Smooth muscle cell (in vitro differentiated cells): Measurements from ENCODE around the gene DNAAF8. TPM values are rescaled to one million over a fixed set of nuclear protein-coding genes. Genes with fewer than 3 reads are reported as not detected.

Source experiments
- DNase-seq: peaks from one replicate; lab custom pipeline; 2025; ENCODE audit not compliant: unreplicated experiment; lab: John Stamatoyannopoulos, UW
- H2AFZ ChIP-seq: fragments of 200-600 bp; sonication (generic); 2 replicates; pipeline ENCODE4 v1.6.0; 2016; ENCODE audit warnings: antibody characterized with exemption, low read depth, mild to moderate bottlenecking
- H3F3A ChIP-seq: fragments of 200-600 bp; sonication (generic); 2 replicates; pipeline ENCODE4 v1.6.0; 2017; ENCODE audit warnings: antibody characterized with exemption, low read depth
- H3K27ac ChIP-seq: fragments of 200-600 bp; sonication (generic); 2 replicates; pipeline ENCODE4 v1.5.1; 2016; ENCODE audit warnings: low read depth, mild to moderate bottlenecking
- H3K27me3 ChIP-seq: fragments of 200-600 bp; sonication (generic); 2 replicates; pipeline ENCODE4 v1.6.1; 2016; ENCODE audit warnings: low read depth, mild to moderate bottlenecking
- H3K36me3 ChIP-seq: fragments of 200-600 bp; sonication (generic); 2 replicates; pipeline ENCODE4 v1.5.1; 2016; ENCODE audit warnings: low read depth
- H3K4me1 ChIP-seq: fragments of 200-600 bp; sonication (generic); 2 replicates; pipeline ENCODE4 v1.5.1; 2016; ENCODE audit warnings: low read depth
- H3K4me2 ChIP-seq: fragments of 200-600 bp; sonication (generic); 2 replicates; pipeline ENCODE4 v1.6.0; 2016; ENCODE audit warnings: mild to moderate bottlenecking
- H3K4me3 ChIP-seq: fragments of 200-600 bp; sonication (generic); 2 replicates; pipeline ENCODE4 v1.5.1; 2016; ENCODE audit warnings: mild to moderate bottlenecking
- H3K79me2 ChIP-seq: fragments of 200-600 bp; sonication (generic); 2 replicates; pipeline ENCODE4 v1.6.0; 2016; ENCODE audit warnings: low read depth, mild to moderate bottlenecking
- H3K9ac ChIP-seq: fragments of 200-600 bp; sonication (generic); 2 replicates; pipeline ENCODE4 v1.6.0; 2016; ENCODE audit warnings: low read depth
- H3K9me3 ChIP-seq: fragments of 200-600 bp; sonication (generic); replicated peaks from 2 replicates; pipeline ENCODE4 v1.5.1; 2016; ENCODE audit warnings: low read depth
- H4K20me1 ChIP-seq: fragments of 200-600 bp; sonication (generic); 2 replicates; pipeline ENCODE4 v1.6.0; 2016; ENCODE audit warnings: low read depth
- WGBS: methylation state at CpG from one replicate; pipeline ENCODE4 v1.1.7; 2016; ENCODE audit warnings: low lambda C conversion rate; 5-methylcytosine and 5-hydroxymethylcytosine counted together
- polyA plus RNA-seq: library from polyadenylated mRNA; unstranded; fragments of >200 nt; fragmentation: Nextera tagmentation; extraction: Ambion mirVana; gene quantifications from 2 replicates; pipeline ENCODE4 v1.2.1, GENCODE V29; 2016
- total RNA-seq: library from RNA; depleted of rRNA; stranded (reverse); fragments of >200 nt; gene quantifications from 2 replicates; pipeline ENCODE4 v1.2.3, GENCODE V29; 2014
- TF ChIP-seq, protein P1 (sequence below): fragments of 200-600 bp; sonication (generic); IDR thresholded peaks from 2 replicates; pipeline ENCODE4 v1.5.1; 2017; ENCODE audit warnings: borderline replicate concordance, mild to moderate bottlenecking, antibody characterized with exemption; ENCODE audit not compliant: insufficient read depth, poor library complexity, severe bottlenecking

The DNAAF8 gene
- total and polyA plus RNA-seq, 2 experiments from 2014 or later = 2.9 TPM; not detected in 1

DNA sequence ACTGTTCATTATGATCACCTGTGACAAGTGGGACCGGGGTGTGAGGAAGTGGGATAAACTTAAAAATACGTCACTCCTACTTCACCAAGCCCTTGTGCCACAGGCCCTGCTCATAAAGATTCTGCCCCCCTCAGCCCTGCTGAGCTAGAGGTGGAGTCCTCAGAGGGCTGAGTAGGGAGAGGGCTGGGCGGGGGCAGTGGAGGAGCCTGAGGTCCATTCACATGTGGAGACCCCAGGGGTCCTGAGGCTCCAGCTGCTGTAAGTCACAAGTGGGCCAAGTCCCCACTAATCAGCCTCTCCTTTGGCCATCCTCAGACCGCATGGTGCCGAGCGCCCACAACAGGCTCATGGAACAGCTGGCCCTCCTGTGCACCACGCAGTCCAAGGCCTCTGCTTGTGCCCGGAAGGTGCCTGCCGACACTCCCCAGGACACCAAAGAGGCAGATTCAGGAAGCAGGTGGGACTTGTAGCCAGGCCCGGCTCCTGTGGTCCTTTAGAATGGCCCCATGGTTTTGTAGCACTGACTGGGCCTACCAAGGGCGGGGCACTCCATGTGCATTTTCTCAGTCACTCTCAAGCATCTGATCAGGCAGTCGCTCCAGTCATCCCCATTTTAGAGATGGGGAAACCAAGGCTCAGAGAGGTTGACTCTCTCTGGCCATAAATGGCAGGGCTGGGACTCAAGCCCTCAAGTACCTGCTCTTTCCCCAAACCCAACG lies 10.4 kb downstream of the DNAAF8 start:
- Histone ChIP-seq H3K79me2 (no peaks in the 10 kb centered on the region), H3K9ac (no peak overlapping the region), H4K20me1 (no peaks in the 10 kb centered on the region), H3K36me3 (no peaks in the 10 kb centered on the region), H3K4me2 (no peak overlapping the region), H2AFZ (no peak overlapping the region), H3K27ac (no peak overlapping the region), H3K4me1 (no peaks in the 10 kb centered on the region), H3K27me3 (no peaks in the 10 kb centered on the region), H3F3A (no peaks in the 10 kb centered on the region), H3K4me3 (no peak overlapping the region), H3K9me3 (no peaks in the 10 kb centered on the region)
- no peak for DNase-seq
- 86% methylated on average over 13 of the region's 13 CpGs for WGBS
- TF ChIP-seq, protein P1, sequence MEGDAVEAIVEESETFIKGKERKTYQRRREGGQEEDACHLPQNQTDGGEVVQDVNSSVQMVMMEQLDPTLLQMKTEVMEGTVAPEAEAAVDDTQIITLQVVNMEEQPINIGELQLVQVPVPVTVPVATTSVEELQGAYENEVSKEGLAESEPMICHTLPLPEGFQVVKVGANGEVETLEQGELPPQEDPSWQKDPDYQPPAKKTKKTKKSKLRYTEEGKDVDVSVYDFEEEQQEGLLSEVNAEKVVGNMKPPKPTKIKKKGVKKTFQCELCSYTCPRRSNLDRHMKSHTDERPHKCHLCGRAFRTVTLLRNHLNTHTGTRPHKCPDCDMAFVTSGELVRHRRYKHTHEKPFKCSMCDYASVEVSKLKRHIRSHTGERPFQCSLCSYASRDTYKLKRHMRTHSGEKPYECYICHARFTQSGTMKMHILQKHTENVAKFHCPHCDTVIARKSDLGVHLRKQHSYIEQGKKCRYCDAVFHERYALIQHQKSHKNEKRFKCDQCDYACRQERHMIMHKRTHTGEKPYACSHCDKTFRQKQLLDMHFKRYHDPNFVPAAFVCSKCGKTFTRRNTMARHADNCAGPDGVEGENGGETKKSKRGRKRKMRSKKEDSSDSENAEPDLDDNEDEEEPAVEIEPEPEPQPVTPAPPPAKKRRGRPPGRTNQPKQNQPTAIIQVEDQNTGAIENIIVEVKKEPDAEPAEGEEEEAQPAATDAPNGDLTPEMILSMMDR = no peak

DNA sequence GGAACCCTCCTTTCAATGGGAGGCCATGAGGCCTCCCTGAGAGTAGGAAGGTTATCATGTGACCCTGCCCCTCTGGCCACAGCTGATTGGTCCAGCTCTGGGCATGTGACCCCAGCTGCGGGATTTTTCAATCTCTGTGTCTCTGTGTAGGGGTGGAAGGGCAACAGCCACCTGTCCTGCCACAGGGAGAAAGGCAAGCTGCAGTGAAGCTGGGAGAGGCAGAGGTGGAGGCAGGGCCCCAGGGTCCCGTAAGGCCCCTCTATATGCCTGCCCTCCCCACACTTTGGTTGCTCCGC lies 10.9 kb downstream of the DNAAF8 start:
- Histone ChIP-seq H3K4me2 (no peak overlapping the region), H3K9me3 (no peaks in the 10 kb centered on the region), H2AFZ (no peak overlapping the region), H3K36me3 (no peaks in the 10 kb centered on the region), H4K20me1 (no peaks in the 10 kb centered on the region), H3K4me3 (no peak overlapping the region), H3K27ac (no peak overlapping the region), H3K27me3 (no peaks in the 10 kb centered on the region), H3K4me1 (no peaks in the 10 kb centered on the region), H3K79me2 (no peaks in the 10 kb centered on the region), H3K9ac (no peak overlapping the region), H3F3A (no peaks in the 10 kb centered on the region)
- no peak for DNase-seq
- 90% methylated on average over 3 of the region's 3 CpGs for WGBS
- TF ChIP-seq, protein P1 = no peak

DNA sequence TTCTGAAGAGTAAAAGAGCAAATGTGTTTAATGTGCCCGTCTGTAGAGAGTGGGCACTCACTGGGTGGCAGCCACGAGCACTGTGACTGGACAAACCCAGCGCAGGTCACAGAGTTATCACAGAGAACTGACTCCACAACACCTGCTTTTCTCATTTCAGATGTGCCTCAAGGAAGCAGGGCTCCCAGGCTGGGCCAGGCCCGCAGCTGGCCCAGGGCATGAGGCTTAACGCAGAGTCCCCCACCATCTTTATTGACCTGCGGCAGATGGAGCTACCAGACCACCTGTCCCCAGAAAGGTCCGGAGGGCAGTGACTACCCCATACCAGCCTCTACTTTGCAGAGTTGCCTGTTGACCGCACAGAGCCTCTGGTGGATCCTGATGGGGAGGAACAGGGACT lies 11.9 kb downstream of the DNAAF8 start:
- Histone ChIP-seq H3K4me1 (no peaks in the 10 kb centered on the region), H3K4me2 (no peak overlapping the region), H2AFZ (no peak overlapping the region), H3K79me2 (no peaks in the 10 kb centered on the region), H3K9ac (no peak overlapping the region), H3K36me3 (no peaks in the 10 kb centered on the region), H3K27me3 (no peaks in the 10 kb centered on the region), H3K27ac (no peak overlapping the region), H3F3A (no peaks in the 10 kb centered on the region), H4K20me1 (no peaks in the 10 kb centered on the region), H3K9me3 (no peaks in the 10 kb centered on the region), H3K4me3 (no peak overlapping the region)
- DNase-seq = no peak
- 92% methylated on average over 8 of the region's 8 CpGs for WGBS
- TF ChIP-seq, protein P1 = no peak

DNA sequence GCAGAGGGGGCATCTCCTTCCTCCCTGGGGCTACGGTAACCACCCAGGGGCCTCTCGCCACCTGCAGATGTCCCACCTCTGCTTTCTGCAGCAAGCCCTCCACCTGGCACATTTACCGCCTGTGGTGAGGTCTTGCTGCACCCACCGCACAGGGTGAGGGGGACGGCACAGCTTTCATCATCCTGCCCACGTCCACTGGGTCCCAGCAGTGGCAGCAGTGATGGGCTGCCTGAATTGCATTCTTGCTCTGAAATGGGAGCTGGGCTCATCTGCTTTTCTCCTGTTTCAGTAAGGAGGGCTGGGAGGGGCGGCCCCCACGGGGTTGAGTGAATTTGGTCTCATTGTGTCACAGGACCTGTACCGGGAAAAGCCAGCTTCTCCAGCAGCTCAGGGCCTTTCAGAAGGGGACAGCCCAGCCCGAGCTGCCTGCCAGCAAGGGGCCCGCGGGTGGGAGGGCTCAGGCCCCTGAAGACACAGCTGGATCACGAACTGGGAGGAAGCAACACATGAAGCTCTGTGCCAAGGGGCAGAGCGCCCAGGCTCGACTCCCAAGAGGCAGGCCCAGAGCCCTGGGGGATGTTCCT lies 12.7 kb downstream of the DNAAF8 start:
- Histone ChIP-seq H3K4me3 (no peak overlapping the region), H3K9me3 (no peaks in the 10 kb centered on the region), H3K79me2 (no peaks in the 10 kb centered on the region), H3K27me3 (no peaks in the 10 kb centered on the region), H3K4me1 (no peaks in the 10 kb centered on the region), H3K9ac (no peak overlapping the region), H3K27ac (no peak overlapping the region), H4K20me1 (no peaks in the 10 kb centered on the region), H2AFZ (no peak overlapping the region), H3K4me2 (no peak overlapping the region), H3K36me3 (no peaks in the 10 kb centered on the region), H3F3A (no peaks in the 10 kb centered on the region)
- no peak for DNase-seq
- TF ChIP-seq, protein P1 = no peak
- WGBS = 85% methylated on average over 15 of the region's 15 CpGs
